HG03064 (cell line): ENCODE data around the gene MUSK.
"Not testable (repeated sequence)": the region's sequence is repeated elsewhere in the genome, so short reads cannot be mapped to it uniquely, and the experiment has no call there.

Experiments used
- ATAC-seq: cut with Tn5 transposase; IDR thresholded peaks from one replicate; pipeline ENCODE4 v1.9.1; 2021; ENCODE audit warnings: low read depth; ENCODE audit not compliant: unreplicated experiment

MUSK gene

GRCh38 chr9:110802416-110803035 lies 133.9 kb downstream of the MUSK start:
- no peak for ATAC-seq

- peak; percentile 65 for ATAC-seq
Measured at GRCh38 chr9:110807956-110808598, 139.5 kb downstream of the MUSK start.

- peak; percentile 93 for ATAC-seq
Measured at GRCh38 chr9:110808599-110808980, 140.0 kb downstream of the MUSK start.

- peak; percentile 26 for ATAC-seq
Measured at GRCh38 chr9:110809038-110809595, 140.5 kb downstream of the MUSK start.

- no peak for ATAC-seq
Measured at GRCh38 chr9:110810262-110810976, 141.8 kb downstream of the MUSK start.

- ATAC-seq: no peak
Measured at GRCh38 chr9:110812886-110813285, 144.3 kb downstream of the MUSK start.

- ATAC-seq: no peak
Measured at GRCh38 chr9:110814159-110814558, 145.6 kb downstream of the MUSK start.

GRCh38 chr9:110815361-110815760 lies 146.8 kb downstream of the MUSK start:
- no peak for ATAC-seq

GRCh38 chr9:110820381-110820780 lies 151.8 kb downstream of the MUSK start:
- no peak for ATAC-seq

- peak; percentile 92 for ATAC-seq
Measured at GRCh38 chr9:110821064-110821463, 152.5 kb downstream of the MUSK start.

- not testable (repeated sequence) for ATAC-seq
Measured at GRCh38 chr9:110825129-110825528, 156.5 kb downstream of the MUSK start.

GRCh38 chr9:110825950-110826349 lies 157.4 kb downstream of the MUSK start:
- no peak for ATAC-seq

GRCh38 chr9:110826400-110826799 lies 157.8 kb downstream of the MUSK start:
- ATAC-seq: not testable (repeated sequence)

- ATAC-seq: no peak
Measured at GRCh38 chr9:110828264-110828663, 159.7 kb downstream of the MUSK start.

- no peak for ATAC-seq
Measured at GRCh38 chr9:110830495-110830894, 161.9 kb downstream of the MUSK start.

- no peak for ATAC-seq
Measured at GRCh38 chr9:110832926-110833325, 164.3 kb downstream of the MUSK start.

GRCh38 chr9:110835404-110835803 lies 166.8 kb downstream of the MUSK start:
- no peak for ATAC-seq

- no peak for ATAC-seq
Measured at GRCh38 chr9:110835859-110836271, 167.3 kb downstream of the MUSK start.

- ATAC-seq: peak; percentile 59
Measured at GRCh38 chr9:110837401-110838005, 168.9 kb downstream of the MUSK start.

GRCh38 chr9:110842169-110842568 lies 173.6 kb downstream of the MUSK start:
- no peak for ATAC-seq

GRCh38 chr9:110842986-110843385 lies 174.4 kb downstream of the MUSK start:
- ATAC-seq: no peak
